Breast epithelium (tissue), 3 donors: ENCODE measurements around the gene RHBG.

ENCODE experiments used
- POLR2A ChIP-seq: fragments of 450-650 bp; IDR thresholded peaks from one replicate; pipeline ENCODE4 v1.6.1; 2016; ENCODE audit warnings: antibody characterized with exemption, mild to moderate bottlenecking, moderate library complexity
- POLR2AphosphoS5 ChIP-seq, 3 donors: sonication (generic); formaldehyde crosslinking; IDR thresholded peaks; one replicate each; pipeline ENCODE4 v1.6.1; 2017; ENCODE audit warnings: antibody characterized with exemption in 3 of 3

DNA sequence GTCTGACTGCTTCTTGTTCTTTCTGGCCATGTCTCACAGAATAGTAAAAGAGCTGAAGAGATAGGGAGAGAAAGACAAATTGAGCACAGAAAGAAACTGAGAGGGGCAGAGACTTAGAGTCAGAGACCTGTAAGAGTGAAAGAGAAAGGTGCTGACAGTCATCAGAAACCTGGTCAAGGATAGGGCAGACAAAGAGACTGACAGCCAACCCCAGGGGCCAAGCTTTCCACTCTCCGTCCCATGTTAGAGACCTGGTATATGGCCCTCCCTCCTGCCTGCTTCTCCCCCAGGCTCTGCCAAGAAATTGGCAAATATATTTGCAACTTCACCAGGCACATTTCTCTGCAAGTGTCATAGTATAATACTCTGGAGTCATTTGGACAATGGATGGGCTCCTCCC is 64.6 kb downstream of the RHBG start:
- TF ChIP-seq POLR2AphosphoS5 (IDR thresholded peaks at IDR 0.05), result no peak
- no peak for TF ChIP-seq POLR2A
